AG04450 (cell line): Measurements from ENCODE around the gene CDX1. TPM values are rescaled to one million over a fixed set of nuclear protein-coding genes. Genes with fewer than 3 reads are reported as not detected.

ENCODE experiments used
- CTCF ChIA-PET: fragments of 300-600, 350-600 bp; formaldehyde crosslinking; extraction: SDS; loops from one replicate; lab custom pipeline; 2022; ENCODE audit warnings: antibody characterized with exemption, inconsistent platforms; lab: Charles Lee
- POLR2A ChIA-PET: fragments of 350-600 bp; formaldehyde crosslinking; extraction: SDS; loops from one replicate; lab custom pipeline; 2021; ENCODE audit warnings: antibody characterized with exemption, inconsistent platforms; lab: Yijun Ruan, JAX
- DNase-seq: peaks from one replicate; pipeline ENCODE4 v3.0.0-alpha.2; 2011; ENCODE audit warnings: low read depth, low spot score
- H3K27ac ChIP-seq: one replicate; pipeline ENCODE4 v1.5.1; 2012; ENCODE audit warnings: low read depth, low read length, control low read depth
- H3K27me3 ChIP-seq: one replicate; pipeline ENCODE4 v1.6.0; 2012; ENCODE audit warnings: low read length; ENCODE audit not compliant: control insufficient read depth, insufficient read depth
- H3K4me3 ChIP-seq: 2 replicates; pipeline ENCODE4 v1.5.1; 2011; ENCODE audit warnings: mild to moderate bottlenecking, low read depth, low read length, control low read depth
- H3K9me3 ChIP-seq: 2 replicates; pipeline ENCODE4 v1.5.1; 2012; ENCODE audit warnings: low read length; ENCODE audit not compliant: control insufficient read depth, insufficient read depth
- CTCF ChIP-seq: IDR thresholded peaks from 2 replicates; pipeline ENCODE4 v1.5.1; 2011; ENCODE audit warnings: low read depth, low read length, control low read depth, inconsistent platforms
- polyA plus RNA-seq: library from polyadenylated mRNA; depleted of rRNA; stranded (reverse); fragments of >200 nt; gene quantifications from 2 replicates; pipeline ENCODE4 v1.2.3, GENCODE V29; 2011

The CDX1 gene
- polyA plus RNA-seq, 1 experiment: 0.30 TPM

- no peak for TF ChIP-seq CTCF
- H3K27me3 ChIP-seq: no peaks in the 10 kb centered on the region
- no peak for DNase-seq
- no peak overlapping the region for H3K27ac ChIP-seq
- ChIA-PET POLR2A (interaction anchor here (1.3 kb wide), 1 partner anchor 91 kb away, joined by 3 read pairs; no protein-coding TSS in a partner anchor), CTCF (interaction anchor here (0.9 to 6.4 kb wide), 4 partner anchors 10 to 382 kb away, joined by 4 to 59 read pairs (median 6); no protein-coding TSS in a partner anchor)
- H3K4me3 ChIP-seq: no peak overlapping the region
- no peaks in the 10 kb centered on the region; the same call in 1 of the 2 replicates for H3K9me3 ChIP-seq
Measured at GRCh38 chr5:150215979-150216944, 49.7 kb downstream of the CDX1 start.

- DNase-seq: no peak
- ChIA-PET CTCF (interaction anchor here (1.4 to 6.4 kb wide), 3 partner anchors 11 to 87 kb away, joined by 6 to 59 read pairs (median 6); no protein-coding TSS in a partner anchor), POLR2A (no interaction called here)
- H3K4me3 ChIP-seq: no peak overlapping the region
- H3K9me3 ChIP-seq: no peaks in the 10 kb centered on the region; the same call in 1 of the 2 replicates
- H3K27ac ChIP-seq: no peak overlapping the region
- no peaks in the 10 kb centered on the region for H3K27me3 ChIP-seq
- TF ChIP-seq CTCF: no peak
Measured at GRCh38 chr5:150217038-150217437, 50.5 kb downstream of the CDX1 start.

GRCh38 chr5:150217873-150218692, 51.5 kb downstream of the CDX1 start:
- peak; percentile 87 for TF ChIP-seq CTCF
- Histone ChIP-seq H3K4me3 (no peak overlapping the region), H3K27me3 (no peaks in the 10 kb centered on the region), H3K9me3 (no peaks in the 10 kb centered on the region; the same call in 1 of the 2 replicates), H3K27ac (no peak overlapping the region)
- CTCF ChIA-PET: interaction anchor here (0.6 to 6.4 kb wide), 21 partner anchors 10 to 378 kb away, joined by 3 to 59 read pairs (median 4); no protein-coding TSS in a partner anchor
- DNase-seq: peak; percentile 69
- POLR2A ChIA-PET: no interaction called here

- H3K9me3 ChIP-seq: no peaks in the 10 kb centered on the region; the same call in 1 of the 2 replicates
- no peak for DNase-seq
- TF ChIP-seq CTCF: no peak
- POLR2A ChIA-PET: no interaction called here
- no peaks in the 10 kb centered on the region for H3K27me3 ChIP-seq
- H3K27ac ChIP-seq: no peak overlapping the region
- CTCF ChIA-PET: interaction anchor here (0.6 to 6.4 kb wide), 22 partner anchors 9 to 380 kb away, joined by 3 to 59 read pairs (median 4); no protein-coding TSS in a partner anchor
- no peak overlapping the region for H3K4me3 ChIP-seq
Measured at GRCh38 chr5:150218693-150219035, 52.1 kb downstream of the CDX1 start.
